ENCODE results near the gene OR2T11. TPM values are rescaled to one million over a fixed set of nuclear protein-coding genes. Genes with fewer than 3 reads are reported as not detected.

Gene OR2T11
- total RNA-seq, 1 experiment from 2014 or later: not detected

- WGBS (ENCODE audit: extremely low coverage, insufficient read length, low lambda C conversion rate): no CpG with 5 or more reads among the region's 9 CpGs
- no peak overlapping the region for H2BK5ac ChIP-seq (ENCODE audit: insufficient read length, low read length)
- Mint-ChIP-seq H3K27ac (no peak overlapping the region), H3K27me3 (ENCODE audit: low read depth) (no peaks in the 10 kb centered on the region; the same call in 1 of the 2 replicates), H3K4me1 (no peaks in the 10 kb centered on the region), H3K4me3 (no peak overlapping the region), H3K36me3 (ENCODE audit: insufficient read depth in 1 of 3, low read depth in 3 of 3) (peaks cover 4 to 14% (median 4%) of the 10 kb centered on the region in 3 experiments; a peak in 6 of 7 replicates), H3K9me3 (peaks cover 37 to 45% of the 10 kb centered on the region in 2 experiments)
- H3K4ac ChIP-seq (ENCODE audit: low read depth, low read length): no peak overlapping the region
- H3K79me2 ChIP-seq (ENCODE audit: insufficient read depth, low read length): no peaks in the 10 kb centered on the region
- no peak overlapping the region for H2AK5ac ChIP-seq (ENCODE audit: insufficient read length, low read length)
- H3K4me1 ChIP-seq (ENCODE audit: insufficient read depth, low read length): no peaks in the 10 kb centered on the region
- no peak for DNase-seq
- H3K79me1 ChIP-seq (ENCODE audit: insufficient read depth, low read depth, low read length, poor library complexity, severe bottlenecking): no peaks in the 10 kb centered on the region
- H3K56ac ChIP-seq (ENCODE audit: insufficient read length, low read depth, low read length): no peak overlapping the region
- no peak overlapping the region for H3K14ac ChIP-seq (ENCODE audit: insufficient read depth, low read length)
- no peak overlapping the region for H3K4me2 ChIP-seq (ENCODE audit: insufficient read depth, insufficient read length, low read length)
- no peak overlapping the region for H2AFZ ChIP-seq (ENCODE audit: low read length)
- H3T11ph ChIP-seq (ENCODE audit: low read length): no peak overlapping the region
- no peak overlapping the region for H2BK120ac ChIP-seq (ENCODE audit: low read depth, low read length, poor library complexity, severe bottlenecking)
- H3K27me3 ChIP-seq (ENCODE audit: insufficient read depth, low read length): no peaks in the 10 kb centered on the region
- peaks cover 80% of the 10 kb centered on the region for H3K9me3 ChIP-seq (ENCODE audit: control insufficient read depth, low read depth, low read length)
- H2BK15ac ChIP-seq (ENCODE audit: low read depth, low read length): no peak overlapping the region
- no peaks in the 10 kb centered on the region for H3K23me2 ChIP-seq (ENCODE audit: insufficient read length, low read depth, low read length, poor library complexity, severe bottlenecking)
- H4K20me1 ChIP-seq (ENCODE audit: control insufficient read depth, insufficient read depth, insufficient read length): no peaks in the 10 kb centered on the region
- no peak overlapping the region for H4K8ac ChIP-seq (replicated peaks; ENCODE audit: insufficient read length, low read depth, low read length)
- no peak overlapping the region for H2BK20ac ChIP-seq (ENCODE audit: low read depth, low read length, poor library complexity, severe bottlenecking)
- TF ChIP-seq CTCF (conservative IDR thresholded peaks at IDR 0.05): no peak
- H4K91ac ChIP-seq (ENCODE audit: insufficient read length, low read depth, low read length): no peak overlapping the region
- H3K18ac ChIP-seq (ENCODE audit: insufficient read length, low read depth, low read length): no peak overlapping the region
- H3K9ac ChIP-seq (ENCODE audit: extremely low read depth, insufficient read length, low read length): no peak overlapping the region
- no peak overlapping the region for H3K27ac ChIP-seq (ENCODE audit: insufficient read length, low read depth, low read length)
- no peak overlapping the region for H2BK12ac ChIP-seq (ENCODE audit: insufficient read length, low read depth, low read length)
- no peak overlapping the region for H4K5ac ChIP-seq (ENCODE audit: insufficient read length, low read depth, low read length)
- no peak overlapping the region for H3K23ac ChIP-seq (ENCODE audit: insufficient read length, low read depth, low read length)
Measured at GRCh38 chr1:248627971-248628844, 6.7 kb downstream of the OR2T11 start.
